HAP-1 (cell line): Measurements from ENCODE around the gene NR4A3.
A peak's percentile ranks its signal among the peaks of the same experiment; 100 is the strongest.

Experiments
- DNase-seq, 2 experiments: peaks; one replicate each; pipeline ENCODE4 v3.0.0-alpha.2; 2016 to 2020; ENCODE audit warnings: low spot score in 2 of 2
- H3K27me3 ChIP-seq: fragments of 250-450 bp; sonication (Bioruptor Pico); 2 replicates; pipeline ENCODE4 v1.5.1; 2020; ENCODE audit warnings: low read depth, mild to moderate bottlenecking, moderate library complexity
- H3K36me3 ChIP-seq: fragments of 250-450 bp; sonication (Bioruptor Pico); replicated peaks from 2 replicates; pipeline ENCODE4 v1.5.1; 2020; ENCODE audit warnings: mild to moderate bottlenecking
- H3K4me1 ChIP-seq: fragments of 250-450 bp; sonication (Bioruptor Pico); 2 replicates; pipeline ENCODE4 v1.5.1; 2020; ENCODE audit warnings: mild to moderate bottlenecking
- H3K4me3 ChIP-seq: fragments of 250-450 bp; sonication (Bioruptor Pico); 2 replicates; pipeline ENCODE4 v1.5.1; 2020; ENCODE audit warnings: mild to moderate bottlenecking, moderate library complexity
- H3K9me3 ChIP-seq: fragments of 250-450 bp; sonication (Bioruptor Pico); 2 replicates; pipeline ENCODE4 v1.5.1; 2020; ENCODE audit warnings: mild to moderate bottlenecking, moderate library complexity
- in situ Hi-C: fragments of 300-500 bp; cut with MboI; formaldehyde crosslinking; loops from 3 replicates; pipeline ENCODE4 v1.14.3; 2020; ENCODE audit warnings: low sequenced_read_pairs, inconsistent platforms, mixed read lengths

The NR4A3 gene

GRCh38 chr9:99858087-99858486, 36.4 kb downstream of the NR4A3 start:
- DNase-seq: no peak
- peaks cover 17% of the 10 kb centered on the region for H3K27me3 ChIP-seq
- in situ Hi-C loops: no loop called here
- H3K36me3 ChIP-seq: no peaks in the 10 kb centered on the region
- H3K9me3 ChIP-seq: no peaks in the 10 kb centered on the region
- H3K4me1 ChIP-seq: peaks cover 13% of the 10 kb centered on the region
- H3K4me3 ChIP-seq: no peak overlapping the region

- H3K4me1 ChIP-seq: peaks cover 13% of the 10 kb centered on the region
- DNase-seq: no peak
- in situ Hi-C loops: no loop called here
- no peaks in the 10 kb centered on the region for H3K36me3 ChIP-seq
- no peaks in the 10 kb centered on the region for H3K9me3 ChIP-seq
- peaks cover 17% of the 10 kb centered on the region for H3K27me3 ChIP-seq
- H3K4me3 ChIP-seq: no peak overlapping the region
Observed at GRCh38 chr9:99859243-99859980, 37.7 kb downstream of the NR4A3 start.

GRCh38 chr9:99860266-99860665, 38.6 kb downstream of the NR4A3 start:
- Histone ChIP-seq H3K4me3 (no peak overlapping the region), H3K4me1 (peaks cover 13% of the 10 kb centered on the region)

GRCh38 chr9:99863955-99864354, 42.3 kb downstream of the NR4A3 start:
- in situ Hi-C loops: no loop called here
- H3K27me3 ChIP-seq: peaks cover 19% of the 10 kb centered on the region
- no peak for DNase-seq
- H3K4me3 ChIP-seq: no peak overlapping the region
- H3K4me1 ChIP-seq: peaks cover 13% of the 10 kb centered on the region
- no peaks in the 10 kb centered on the region for H3K36me3 ChIP-seq
- no peaks in the 10 kb centered on the region for H3K9me3 ChIP-seq

More at GRCh38 chr9:99860266-99860665, 38.6 kb downstream of the NR4A3 start:
- Histone ChIP-seq H3K9me3 (no peaks in the 10 kb centered on the region), H3K36me3 (no peaks in the 10 kb centered on the region), H3K27me3 (peaks cover 19% of the 10 kb centered on the region)
- in situ Hi-C loops: no loop called here
- peak in 1 of 2 experiments; percentile 77 for DNase-seq

GRCh38 chr9:99866398-99866797, 44.7 kb downstream of the NR4A3 start:
- Histone ChIP-seq H3K36me3 (no peaks in the 10 kb centered on the region), H3K4me1 (no peaks in the 10 kb centered on the region), H3K27me3 (peaks cover 15% of the 10 kb centered on the region), H3K4me3 (no peak overlapping the region), H3K9me3 (no peaks in the 10 kb centered on the region)
- in situ Hi-C loops: no loop called here
- no peak for DNase-seq

GRCh38 chr9:99867536-99867935, 45.9 kb downstream of the NR4A3 start:
- H3K36me3 ChIP-seq: no peaks in the 10 kb centered on the region
- no peak overlapping the region for H3K4me3 ChIP-seq
- DNase-seq: no peak
- no peaks in the 10 kb centered on the region for H3K4me1 ChIP-seq
- no peaks in the 10 kb centered on the region for H3K9me3 ChIP-seq
- peaks cover 15% of the 10 kb centered on the region for H3K27me3 ChIP-seq
- in situ Hi-C loops: no loop called here

GRCh38 chr9:99867968-99868367, 46.3 kb downstream of the NR4A3 start:
- DNase-seq: no peak
- Histone ChIP-seq H3K9me3 (no peaks in the 10 kb centered on the region), H3K4me1 (no peaks in the 10 kb centered on the region), H3K4me3 (no peak overlapping the region), H3K36me3 (no peaks in the 10 kb centered on the region), H3K27me3 (peaks cover 13% of the 10 kb centered on the region)
- in situ Hi-C loops: no loop called here

GRCh38 chr9:99868845-99869244, 47.2 kb downstream of the NR4A3 start:
- peaks cover 13% of the 10 kb centered on the region for H3K27me3 ChIP-seq

GRCh38 chr9:99870126-99870525, 48.4 kb downstream of the NR4A3 start:
- in situ Hi-C loops: no loop called here
- Histone ChIP-seq H3K27me3 (peaks cover 19% of the 10 kb centered on the region), H3K9me3 (no peaks in the 10 kb centered on the region), H3K4me3 (no peak overlapping the region), H3K4me1 (no peaks in the 10 kb centered on the region), H3K36me3 (no peaks in the 10 kb centered on the region)
- DNase-seq: no peak

More at GRCh38 chr9:99868845-99869244, 47.2 kb downstream of the NR4A3 start:
- Histone ChIP-seq H3K4me1 (no peaks in the 10 kb centered on the region), H3K9me3 (no peaks in the 10 kb centered on the region), H3K4me3 (no peak overlapping the region), H3K36me3 (no peaks in the 10 kb centered on the region)
- in situ Hi-C loops: no loop called here
- DNase-seq: no peak

- Histone ChIP-seq H3K4me1 (no peaks in the 10 kb centered on the region), H3K36me3 (no peaks in the 10 kb centered on the region), H3K9me3 (no peaks in the 10 kb centered on the region), H3K27me3 (peaks cover 12% of the 10 kb centered on the region), H3K4me3 (no peak overlapping the region)
- DNase-seq: no peak
- in situ Hi-C loops: no loop called here
Observed at GRCh38 chr9:99873531-99873930, 51.8 kb downstream of the NR4A3 start.

- H3K9me3 ChIP-seq: no peaks in the 10 kb centered on the region
- in situ Hi-C loops: no loop called here
- H3K36me3 ChIP-seq: no peaks in the 10 kb centered on the region
- H3K27me3 ChIP-seq: peaks cover 12% of the 10 kb centered on the region
- DNase-seq: no peak
- no peak overlapping the region for H3K4me3 ChIP-seq
- no peaks in the 10 kb centered on the region for H3K4me1 ChIP-seq
Observed at GRCh38 chr9:99873943-99874584, 52.4 kb downstream of the NR4A3 start.

GRCh38 chr9:99876190-99876589, 54.5 kb downstream of the NR4A3 start:
- Histone ChIP-seq H3K4me1 (no peaks in the 10 kb centered on the region), H3K27me3 (peaks cover 12% of the 10 kb centered on the region), H3K9me3 (no peaks in the 10 kb centered on the region), H3K4me3 (no peak overlapping the region), H3K36me3 (no peaks in the 10 kb centered on the region)
- DNase-seq: no peak
- in situ Hi-C loops: no loop called here

- in situ Hi-C loops: no loop called here
Observed at GRCh38 chr9:99878651-99879050, 57.0 kb downstream of the NR4A3 start.

GRCh38 chr9:99881769-99882168, 60.1 kb downstream of the NR4A3 start:
- H3K4me3 ChIP-seq: no peak overlapping the region
- H3K9me3 ChIP-seq: no peaks in the 10 kb centered on the region
- H3K27me3 ChIP-seq: peaks cover 5% of the 10 kb centered on the region; the same call in 1 of the 2 replicates
- in situ Hi-C loops: no loop called here
- H3K36me3 ChIP-seq: no peaks in the 10 kb centered on the region
- no peaks in the 10 kb centered on the region for H3K4me1 ChIP-seq
- DNase-seq: no peak

More at GRCh38 chr9:99878651-99879050, 57.0 kb downstream of the NR4A3 start:
- H3K27me3 ChIP-seq: peaks cover 12% of the 10 kb centered on the region
- no peak overlapping the region for H3K4me3 ChIP-seq
- H3K9me3 ChIP-seq: no peaks in the 10 kb centered on the region
- H3K36me3 ChIP-seq: no peaks in the 10 kb centered on the region
- no peaks in the 10 kb centered on the region for H3K4me1 ChIP-seq
- no peak for DNase-seq
